ENCODE data around the gene GINS3. TPM values are rescaled to one million over a fixed set of nuclear protein-coding genes. Genes with fewer than 3 reads are reported as not detected.

The GINS3 gene
- total RNA-seq, 1 experiment from 2014 or later: 7.6 TPM

DNA sequence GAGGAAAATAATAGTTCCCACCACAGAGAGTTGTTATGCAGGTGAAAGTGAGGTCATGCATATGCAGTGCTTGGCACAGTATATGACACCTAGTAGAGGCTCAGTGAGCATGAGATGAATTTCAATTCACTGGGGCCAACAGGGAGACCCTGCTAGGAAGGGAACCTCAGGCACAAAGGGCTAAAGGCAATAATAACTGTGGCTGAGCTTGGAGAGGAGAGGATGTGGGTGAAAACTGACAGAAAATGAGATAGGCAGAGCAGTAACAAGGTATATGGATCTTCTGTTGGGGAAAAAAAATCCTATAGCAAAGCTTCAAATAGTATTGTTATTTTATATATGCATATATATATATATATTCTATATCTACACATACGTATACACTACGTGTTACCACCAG is 25.0 kb upstream of the GINS3 start:
- in situ Hi-C loops (cut with HindIII; ENCODE audit: low pct_unique_long_range_greater_than_20kb, low sequenced_read_pairs): no loop called here
- no peak for TF ChIP-seq TCF7L2 (IDR thresholded peaks at IDR 0.05; ENCODE audit: low read depth, low read length)
- no peak for TF ChIP-seq CTCF (IDR thresholded peaks at IDR 0.05)
- TF ChIP-seq POLR2AphosphoS5 (IDR thresholded peaks at IDR 0.05; ENCODE audit: low read depth, low read length): no peak
- no peak for TF ChIP-seq SIN3A (IDR thresholded peaks at IDR 0.05; ENCODE audit: borderline replicate concordance, insufficient read depth, low read depth, low read length)
- TF ChIP-seq, protein P1, sequence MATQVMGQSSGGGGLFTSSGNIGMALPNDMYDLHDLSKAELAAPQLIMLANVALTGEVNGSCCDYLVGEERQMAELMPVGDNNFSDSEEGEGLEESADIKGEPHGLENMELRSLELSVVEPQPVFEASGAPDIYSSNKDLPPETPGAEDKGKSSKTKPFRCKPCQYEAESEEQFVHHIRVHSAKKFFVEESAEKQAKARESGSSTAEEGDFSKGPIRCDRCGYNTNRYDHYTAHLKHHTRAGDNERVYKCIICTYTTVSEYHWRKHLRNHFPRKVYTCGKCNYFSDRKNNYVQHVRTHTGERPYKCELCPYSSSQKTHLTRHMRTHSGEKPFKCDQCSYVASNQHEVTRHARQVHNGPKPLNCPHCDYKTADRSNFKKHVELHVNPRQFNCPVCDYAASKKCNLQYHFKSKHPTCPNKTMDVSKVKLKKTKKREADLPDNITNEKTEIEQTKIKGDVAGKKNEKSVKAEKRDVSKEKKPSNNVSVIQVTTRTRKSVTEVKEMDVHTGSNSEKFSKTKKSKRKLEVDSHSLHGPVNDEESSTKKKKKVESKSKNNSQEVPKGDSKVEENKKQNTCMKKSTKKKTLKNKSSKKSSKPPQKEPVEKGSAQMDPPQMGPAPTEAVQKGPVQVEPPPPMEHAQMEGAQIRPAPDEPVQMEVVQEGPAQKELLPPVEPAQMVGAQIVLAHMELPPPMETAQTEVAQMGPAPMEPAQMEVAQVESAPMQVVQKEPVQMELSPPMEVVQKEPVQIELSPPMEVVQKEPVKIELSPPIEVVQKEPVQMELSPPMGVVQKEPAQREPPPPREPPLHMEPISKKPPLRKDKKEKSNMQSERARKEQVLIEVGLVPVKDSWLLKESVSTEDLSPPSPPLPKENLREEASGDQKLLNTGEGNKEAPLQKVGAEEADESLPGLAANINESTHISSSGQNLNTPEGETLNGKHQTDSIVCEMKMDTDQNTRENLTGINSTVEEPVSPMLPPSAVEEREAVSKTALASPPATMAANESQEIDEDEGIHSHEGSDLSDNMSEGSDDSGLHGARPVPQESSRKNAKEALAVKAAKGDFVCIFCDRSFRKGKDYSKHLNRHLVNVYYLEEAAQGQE (IDR thresholded peaks at IDR 0.05; ENCODE audit: insufficient read depth in 1 of 2, low read depth in 2 of 2, low read length in 1 of 2): no peak

GRCh38 chr16:58371841-58372240 is 20.4 kb upstream of the GINS3 start:
- DNase-seq (ENCODE audit: low read depth, low spot score) (no peak), ATAC-seq (no peak)
- ChIA-PET POLR2A (no interaction called here), CTCF (no interaction called here)
- H3K27ac ChIP-seq (ENCODE audit: low read length): no peak overlapping the region
- H3K27me3 ChIP-seq (ENCODE audit: control insufficient read depth, insufficient read depth, low read length): no peaks in the 10 kb centered on the region
- intact Hi-C loops (cut with micrococcal nuclease; ENCODE audit: unreplicated experiment) (no loop called here), in situ Hi-C loops (cut with HindIII; ENCODE audit: low pct_unique_long_range_greater_than_20kb, low sequenced_read_pairs) (no loop called here)
- TF ChIP-seq SIN3A (IDR thresholded peaks at IDR 0.05; ENCODE audit: borderline replicate concordance, insufficient read depth, low read depth, low read length): no peak
- TF ChIP-seq TCF7L2 (IDR thresholded peaks at IDR 0.05; ENCODE audit: low read depth, low read length): no peak
- no peaks in the 10 kb centered on the region for H3K36me3 ChIP-seq (ENCODE audit: control insufficient read depth, insufficient read depth, low read length)
- no peaks in the 10 kb centered on the region for H3K9me3 ChIP-seq (ENCODE audit: control insufficient read depth, insufficient read depth, low read depth, low read length)
- H3K4me3 ChIP-seq (ENCODE audit: low read depth in 2 of 2, low read length in 2 of 2): no peak overlapping the region
- no TSS peak for BruUV-seq (replicated peaks)
- no peaks in the 10 kb centered on the region for H3K4me1 ChIP-seq (ENCODE audit: control insufficient read depth, insufficient read depth, low read length)

More for the DNA sequence above, 25.0 kb upstream of the GINS3 start:
- ChIA-PET CTCF (no interaction called here), POLR2A (interaction anchor here (0.5 kb wide), 1 partner anchor 16 kb away, joined by 3 read pairs; no protein-coding TSS in a partner anchor)
- DNase-seq (ENCODE audit: low read depth, low spot score) (no peak), ATAC-seq (no peak)
- intact Hi-C loops (cut with micrococcal nuclease; ENCODE audit: unreplicated experiment): no loop called here
- no TSS peak for BruUV-seq (replicated peaks)
- no peaks in the 10 kb centered on the region; the same call in 1 of the 2 replicates for H3K4me1 ChIP-seq (ENCODE audit: control insufficient read depth, insufficient read depth, low read length)
- H3K36me3 ChIP-seq (ENCODE audit: control insufficient read depth, insufficient read depth, low read length): no peaks in the 10 kb centered on the region
- H3K27ac ChIP-seq (ENCODE audit: low read length): no peak overlapping the region
- no peak overlapping the region for H3K4me3 ChIP-seq (ENCODE audit: low read depth in 2 of 2, low read length in 2 of 2)
- no peaks in the 10 kb centered on the region for H3K9me3 ChIP-seq (ENCODE audit: control insufficient read depth, insufficient read depth, low read depth, low read length)
- H3K27me3 ChIP-seq (ENCODE audit: control insufficient read depth, insufficient read depth, low read length): no peaks in the 10 kb centered on the region

DNA sequence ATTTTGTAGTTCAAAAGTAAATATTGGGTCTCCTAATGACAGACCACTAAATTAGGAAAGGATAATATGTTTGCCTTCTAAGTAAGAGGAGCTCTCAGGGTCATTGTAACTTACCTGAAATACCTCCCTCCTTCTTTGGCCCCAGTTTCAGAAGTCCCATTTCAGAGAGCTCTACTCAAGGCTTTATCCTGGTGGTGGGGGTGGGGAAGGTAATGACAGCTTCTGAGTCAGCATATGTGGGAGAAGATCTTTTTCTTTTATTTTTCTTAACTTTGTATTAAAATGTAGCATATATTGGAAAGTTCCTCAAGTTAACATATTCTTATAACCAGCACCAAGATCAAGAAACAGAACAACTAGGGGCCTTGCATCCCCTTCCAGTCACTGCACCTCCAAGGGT is 16.9 kb upstream of the GINS3 start:
- CTCF ChIA-PET: no interaction called here
- Histone ChIP-seq H3K9me3 (ENCODE audit: control insufficient read depth, insufficient read depth, low read depth, low read length) (no peaks in the 10 kb centered on the region), H3K27me3 (ENCODE audit: control insufficient read depth, insufficient read depth, low read length) (no peaks in the 10 kb centered on the region), H3K4me3 (ENCODE audit: low read depth in 2 of 2, low read length in 2 of 2) (no peak overlapping the region), H3K36me3 (ENCODE audit: control insufficient read depth, insufficient read depth, low read length) (no peaks in the 10 kb centered on the region), H3K4me1 (ENCODE audit: control insufficient read depth, insufficient read depth, low read length) (no peaks in the 10 kb centered on the region), H3K27ac (ENCODE audit: low read length) (no peak overlapping the region)
- no peak for DNase-seq (ENCODE audit: low read depth, low spot score)
- in situ Hi-C loops (cut with HindIII; ENCODE audit: low pct_unique_long_range_greater_than_20kb, low sequenced_read_pairs) (no loop called here), intact Hi-C loops (cut with micrococcal nuclease; ENCODE audit: unreplicated experiment) (no loop called here)
- no TSS peak for BruUV-seq (replicated peaks)
- ATAC-seq: no peak
- POLR2A ChIA-PET: no interaction called here
- TF ChIP-seq SIN3A (IDR thresholded peaks at IDR 0.05; ENCODE audit: borderline replicate concordance, insufficient read depth, low read depth, low read length) (no peak), POLR2AphosphoS5 (IDR thresholded peaks at IDR 0.05; ENCODE audit: low read depth, low read length) (no peak), TCF7L2 (IDR thresholded peaks at IDR 0.05; ENCODE audit: low read depth, low read length) (no peak), CTCF (IDR thresholded peaks at IDR 0.05) (no peak)
- TF ChIP-seq, protein P1 (IDR thresholded peaks at IDR 0.05; ENCODE audit: insufficient read depth in 1 of 2, low read depth in 2 of 2, low read length in 1 of 2): no peak
